Liver (tissue), 3 donors: ENCODE data around the gene DDX24.

Experiments used
- CTCF ChIP-seq: fragments of 150-350 bp; IDR thresholded peaks from 2 replicates; pipeline ENCODE4 v1.5.1; 2017; ENCODE audit warnings: improper control_type of control experiment, low read depth, low read length; ENCODE audit not compliant: missing input control
- EGR1 ChIP-seq, 2 donors: IDR thresholded peaks; 2 replicates each; pipeline ENCODE4 v1.6.1; 2016 to 2018; ENCODE audit warnings: antibody characterized with exemption in 2 of 2, low read depth in 2 of 2
- FOXA1 ChIP-seq: IDR thresholded peaks from 2 replicates; pipeline ENCODE4 v1.6.1; 2016; ENCODE audit warnings: antibody characterized with exemption
- HNF4G ChIP-seq: IDR thresholded peaks from 2 replicates; pipeline ENCODE4 v1.6.1; 2016; ENCODE audit warnings: antibody characterized with exemption
- JUND ChIP-seq, 2 donors: IDR thresholded peaks; 2 replicates each; pipeline ENCODE4 v1.6.1; 2016; ENCODE audit warnings: antibody characterized with exemption in 2 of 2
- RAD21 ChIP-seq, 2 donors: IDR thresholded peaks; 2 replicates each; pipeline ENCODE4 v1.6.1; 2016; ENCODE audit warnings: antibody characterized with exemption in 2 of 2, mild to moderate bottlenecking in 2 of 2
- RXRA ChIP-seq, 2 donors: IDR thresholded peaks; 2 replicates each; pipeline ENCODE4 v1.6.1; 2017 to 2018; ENCODE audit warnings: antibody characterized with exemption in 2 of 2, mild to moderate bottlenecking in 1 of 2
- SP1 ChIP-seq: IDR thresholded peaks from 2 replicates; pipeline ENCODE4 v1.6.1; 2018; ENCODE audit warnings: antibody characterized with exemption, mild to moderate bottlenecking
- TAF1 ChIP-seq: conservative IDR thresholded peaks from 2 replicates; pipeline ENCODE4 v1.6.1; 2016; ENCODE audit warnings: antibody characterized with exemption, mild to moderate bottlenecking
- TF ChIP-seq, protein P1 (sequence below): IDR thresholded peaks from 2 replicates; pipeline ENCODE4 v1.6.1; 2016; ENCODE audit warnings: antibody characterized with exemption
- TF ChIP-seq, protein P2 (sequence below): IDR thresholded peaks from 2 replicates; pipeline ENCODE4 v1.6.1; 2016; ENCODE audit warnings: antibody characterized with exemption, mild to moderate bottlenecking
- donor health status: healthy.
- donor health status: healthy.

GRCh38 chr14:94113073-94113472, 32.1 kb upstream of the DDX24 start:
- TF ChIP-seq CTCF (no peak), RAD21 (IDR thresholded peaks at IDR 0.05) (no peak), RXRA (IDR thresholded peaks at IDR 0.05) (no peak), TAF1 (no peak), FOXA1 (no peak), JUND (IDR thresholded peaks at IDR 0.05) (no peak), SP1 (no peak), HNF4G (no peak), EGR1 (IDR thresholded peaks at IDR 0.05; ENCODE audit: low read depth in 2 of 2) (no peak)
- TF ChIP-seq, protein P1, sequence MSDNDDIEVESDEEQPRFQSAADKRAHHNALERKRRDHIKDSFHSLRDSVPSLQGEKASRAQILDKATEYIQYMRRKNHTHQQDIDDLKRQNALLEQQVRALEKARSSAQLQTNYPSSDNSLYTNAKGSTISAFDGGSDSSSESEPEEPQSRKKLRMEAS: no peak
- TF ChIP-seq, protein P2, sequence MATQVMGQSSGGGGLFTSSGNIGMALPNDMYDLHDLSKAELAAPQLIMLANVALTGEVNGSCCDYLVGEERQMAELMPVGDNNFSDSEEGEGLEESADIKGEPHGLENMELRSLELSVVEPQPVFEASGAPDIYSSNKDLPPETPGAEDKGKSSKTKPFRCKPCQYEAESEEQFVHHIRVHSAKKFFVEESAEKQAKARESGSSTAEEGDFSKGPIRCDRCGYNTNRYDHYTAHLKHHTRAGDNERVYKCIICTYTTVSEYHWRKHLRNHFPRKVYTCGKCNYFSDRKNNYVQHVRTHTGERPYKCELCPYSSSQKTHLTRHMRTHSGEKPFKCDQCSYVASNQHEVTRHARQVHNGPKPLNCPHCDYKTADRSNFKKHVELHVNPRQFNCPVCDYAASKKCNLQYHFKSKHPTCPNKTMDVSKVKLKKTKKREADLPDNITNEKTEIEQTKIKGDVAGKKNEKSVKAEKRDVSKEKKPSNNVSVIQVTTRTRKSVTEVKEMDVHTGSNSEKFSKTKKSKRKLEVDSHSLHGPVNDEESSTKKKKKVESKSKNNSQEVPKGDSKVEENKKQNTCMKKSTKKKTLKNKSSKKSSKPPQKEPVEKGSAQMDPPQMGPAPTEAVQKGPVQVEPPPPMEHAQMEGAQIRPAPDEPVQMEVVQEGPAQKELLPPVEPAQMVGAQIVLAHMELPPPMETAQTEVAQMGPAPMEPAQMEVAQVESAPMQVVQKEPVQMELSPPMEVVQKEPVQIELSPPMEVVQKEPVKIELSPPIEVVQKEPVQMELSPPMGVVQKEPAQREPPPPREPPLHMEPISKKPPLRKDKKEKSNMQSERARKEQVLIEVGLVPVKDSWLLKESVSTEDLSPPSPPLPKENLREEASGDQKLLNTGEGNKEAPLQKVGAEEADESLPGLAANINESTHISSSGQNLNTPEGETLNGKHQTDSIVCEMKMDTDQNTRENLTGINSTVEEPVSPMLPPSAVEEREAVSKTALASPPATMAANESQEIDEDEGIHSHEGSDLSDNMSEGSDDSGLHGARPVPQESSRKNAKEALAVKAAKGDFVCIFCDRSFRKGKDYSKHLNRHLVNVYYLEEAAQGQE: no peak
